Fibroblast of lung (primary cell): ENCODE measurements around the gene CCR3. TPM values are rescaled to one million over a fixed set of nuclear protein-coding genes. Genes with fewer than 3 reads are reported as not detected.

ENCODE experiments used
- DNase-seq, 2 donors: peaks; one replicate each; pipeline versions ENCODE4 v3.0.0 to v3.0.0-alpha.2; 2010; ENCODE audit warnings: low read depth in 2 of 2
- H2AFZ ChIP-seq: 2 replicates; pipeline ENCODE4 v1.5.1; 2012; ENCODE audit warnings: low read length, control low read depth, inconsistent platforms
- H3K27ac ChIP-seq: 2 replicates; pipeline ENCODE4 v1.5.1; 2011; ENCODE audit warnings: low read length, control low read depth; ENCODE audit not compliant: insufficient read depth
- H3K27me3 ChIP-seq: 2 replicates; pipeline ENCODE4 v1.5.1; 2011; ENCODE audit warnings: mild to moderate bottlenecking, low read length; ENCODE audit not compliant: control insufficient read depth, insufficient read depth
- H3K36me3 ChIP-seq: 2 replicates; pipeline ENCODE4 v1.5.1; 2011; ENCODE audit warnings: low read length; ENCODE audit not compliant: control insufficient read depth, insufficient read depth
- H3K4me1 ChIP-seq: 2 replicates; pipeline ENCODE4 v1.5.1; 2011; ENCODE audit warnings: low read length; ENCODE audit not compliant: control insufficient read depth, insufficient read depth; ENCODE audit errors: extremely low read depth
- H3K4me2 ChIP-seq: 2 replicates; pipeline ENCODE4 v1.5.1; 2011; ENCODE audit warnings: low read length, control low read depth; ENCODE audit not compliant: insufficient read depth; ENCODE audit errors: extremely low read depth
- H3K4me3 ChIP-seq, 4 experiments: fragments of 200-600 bp in 1 of 4; sonication (generic) in 1 of 4; replicated peaks in 1 of 4; 2 replicates each; pipeline ENCODE4 v1.5.1; 2011 to 2016; ENCODE audit warnings: low read length in 4 of 4, low read depth in 3 of 4, mild to moderate bottlenecking in 3 of 4, control low read depth in 2 of 4, inconsistent platforms in 1 of 4, mixed read lengths in 1 of 4; ENCODE audit not compliant: insufficient read depth in 1 of 4; ENCODE audit errors: control extremely low read depth in 1 of 4
- H3K79me2 ChIP-seq: 2 replicates; pipeline ENCODE4 v1.5.1; 2012; ENCODE audit warnings: mild to moderate bottlenecking, low read length, inconsistent platforms; ENCODE audit not compliant: control insufficient read depth, insufficient read depth
- H3K9ac ChIP-seq: 2 replicates; pipeline ENCODE4 v1.5.1; 2011; ENCODE audit warnings: mild to moderate bottlenecking, low read length, control low read depth; ENCODE audit not compliant: insufficient read depth
- H3K9me3 ChIP-seq: 2 replicates; pipeline ENCODE4 v1.5.1; 2012; ENCODE audit warnings: low read depth, low read length; ENCODE audit not compliant: control insufficient read depth, insufficient read depth
- H4K20me1 ChIP-seq: 2 replicates; pipeline ENCODE4 v1.5.1; 2011; ENCODE audit warnings: low read length; ENCODE audit not compliant: control insufficient read depth, insufficient read depth; ENCODE audit errors: extremely low read depth
- CTCF ChIP-seq, 2 donors: IDR thresholded peaks in 1 of 2; conservative IDR thresholded peaks in 1 of 2; 1 replicate in 1 of 2; 2 replicates in 1 of 2; pipeline ENCODE4 v1.5.1; 2011 to 2012; ENCODE audit warnings: low read length in 2 of 2, control low read depth in 1 of 2, inconsistent platforms in 1 of 2, low read depth in 1 of 2, mild to moderate bottlenecking in 1 of 2
- EZH2 ChIP-seq: IDR thresholded peaks from 2 replicates; pipeline ENCODE4 v1.5.1; 2012; ENCODE audit warnings: low read length, control low read depth, mild to moderate bottlenecking; ENCODE audit errors: missing control alignments
- polyA plus RNA-seq, 2 donors: library from polyadenylated mRNA; depleted of rRNA in 1 of 2; stranded (reverse) in 1 of 2; unstranded in 1 of 2; fragments of >200 nt; gene quantifications; 2 replicates each; pipeline ENCODE4 v1.2.1, GENCODE V29; 2011 to 2012; ENCODE audit warnings: missing spikeins in 1 of 2
- total RNA-seq: library from RNA; depleted of rRNA; stranded (reverse); fragments of >200 nt; gene quantifications from 2 replicates; pipeline ENCODE4 v1.2.1, GENCODE V29; 2014

CCR3 gene
- total and polyA plus RNA-seq, 2 donors (not counting 1 experiment from before 2014, with no cell fraction given) = 0.16 to 0.17 TPM

- H3K9ac ChIP-seq = no peak overlapping the region
- H3K4me1 ChIP-seq = no peaks in the 10 kb centered on the region
- no peak for DNase-seq
- no peak overlapping the region for H2AFZ ChIP-seq
- no peaks in the 10 kb centered on the region for H3K27me3 ChIP-seq
- no peak for TF ChIP-seq CTCF (conservative IDR thresholded peaks at IDR 0.05 in 1 of 2, IDR thresholded peaks at IDR 0.05 in 1 of 2; ENCODE audit: low read depth in 1 of 2, low read length in 2 of 2)
- TF ChIP-seq EZH2 = no peak
- H3K79me2 ChIP-seq = no peaks in the 10 kb centered on the region
- no peaks in the 10 kb centered on the region for H3K9me3 ChIP-seq
- H4K20me1 ChIP-seq = no peaks in the 10 kb centered on the region
- no peak overlapping the region for H3K27ac ChIP-seq
- no peak overlapping the region for H3K4me2 ChIP-seq
- H3K4me3 ChIP-seq = no peak overlapping the region
- no peaks in the 10 kb centered on the region for H3K36me3 ChIP-seq
Measured at GRCh38 chr3:46285931-46286619, 43.8 kb downstream of the CCR3 start.

- Histone ChIP-seq H4K20me1 (no peaks in the 10 kb centered on the region), H3K4me1 (no peaks in the 10 kb centered on the region), H3K4me3 (no peak overlapping the region), H3K36me3 (no peaks in the 10 kb centered on the region), H3K9me3 (no peaks in the 10 kb centered on the region), H3K27me3 (no peaks in the 10 kb centered on the region), H3K9ac (no peak overlapping the region), H2AFZ (no peak overlapping the region), H3K79me2 (no peaks in the 10 kb centered on the region), H3K27ac (no peak overlapping the region), H3K4me2 (no peak overlapping the region)
- DNase-seq = no peak
- TF ChIP-seq EZH2 (no peak), CTCF (conservative IDR thresholded peaks at IDR 0.05 in 1 of 2, IDR thresholded peaks at IDR 0.05 in 1 of 2; ENCODE audit: low read depth in 1 of 2, low read length in 2 of 2) (no peak)
Measured at GRCh38 chr3:46286947-46287565, 44.8 kb downstream of the CCR3 start.

DNA sequence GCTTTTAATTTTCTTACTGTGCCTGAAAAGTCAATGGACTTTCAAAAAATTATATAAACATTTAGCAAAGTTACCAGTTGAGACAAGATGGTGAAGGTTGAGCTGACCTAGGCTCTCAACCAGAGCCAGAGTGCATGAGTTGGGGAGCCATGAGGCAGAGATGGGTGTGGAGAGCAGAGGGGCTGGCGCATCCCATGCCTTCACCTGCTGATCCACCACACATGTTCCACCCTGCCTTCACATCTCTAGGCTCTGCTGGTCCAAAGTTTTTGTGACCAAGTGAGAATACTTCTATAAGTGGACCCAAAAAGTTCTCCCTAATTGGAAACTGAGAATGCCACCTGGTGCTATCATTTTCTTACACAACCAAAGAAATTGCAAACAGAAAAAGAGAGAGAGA, 47.3 kb downstream of the CCR3 start:
- Histone ChIP-seq H3K4me1 (no peaks in the 10 kb centered on the region), H3K79me2 (no peaks in the 10 kb centered on the region), H3K9me3 (no peaks in the 10 kb centered on the region), H4K20me1 (no peaks in the 10 kb centered on the region), H3K27ac (no peak overlapping the region), H2AFZ (no peak overlapping the region), H3K4me2 (no peak overlapping the region), H3K27me3 (no peaks in the 10 kb centered on the region), H3K36me3 (no peaks in the 10 kb centered on the region), H3K9ac (no peak overlapping the region), H3K4me3 (no peak overlapping the region)
- DNase-seq = no peak
- TF ChIP-seq EZH2 (no peak), CTCF (conservative IDR thresholded peaks at IDR 0.05 in 1 of 2, IDR thresholded peaks at IDR 0.05 in 1 of 2; ENCODE audit: low read depth in 1 of 2, low read length in 2 of 2) (no peak)
